PFSK-1 (cell line): ENCODE measurements around the gene IGSF10.

Experiments
- FOXP2 ChIP-seq: optimal IDR thresholded peaks from 2 replicates; pipeline ENCODE3; 2011; ENCODE audit warnings: borderline replicate concordance, control low read depth, inconsistent platforms; ENCODE audit not compliant: insufficient read depth; ENCODE audit errors: extremely low read length, extremely low read depth
- POLR2AphosphoS5 ChIP-seq: IDR thresholded peaks from 2 replicates; pipeline ENCODE4 v1.6.1; 2012; ENCODE audit warnings: low read depth, mild to moderate bottlenecking, control low read depth, low read length, moderate library complexity
- REST ChIP-seq, 2 experiments: IDR thresholded peaks; 2 replicates each; pipeline versions ENCODE4 v1.6.1 to v1.8.0; 2011 to 2012; ENCODE audit warnings: low read depth in 2 of 2, low read length in 2 of 2, control low read depth in 1 of 2, inconsistent platforms in 1 of 2, mild to moderate bottlenecking in 1 of 2, moderate library complexity in 1 of 2; ENCODE audit not compliant: insufficient read depth in 1 of 2
- SIN3A ChIP-seq: IDR thresholded peaks from 2 replicates; pipeline ENCODE4 v1.6.1; 2012; ENCODE audit warnings: mild to moderate bottlenecking, low read length, moderate library complexity, borderline replicate concordance; ENCODE audit not compliant: insufficient read depth
- TAF1 ChIP-seq: IDR thresholded peaks from 2 replicates; pipeline ENCODE4 v1.6.1; 2012; ENCODE audit warnings: low read length, control low read depth, borderline replicate concordance; ENCODE audit not compliant: insufficient read depth

Gene IGSF10

GRCh38 chr3:151445273-151446001, 15.4 kb downstream of the IGSF10 start:
- no peak for TF ChIP-seq TAF1
- no peak for TF ChIP-seq POLR2AphosphoS5
- TF ChIP-seq SIN3A, result no peak
- no peak for TF ChIP-seq REST (IDR thresholded peaks at IDR 0.05; ENCODE audit: insufficient read depth in 1 of 2, low read depth in 2 of 2, low read length in 2 of 2)
- no peak for TF ChIP-seq FOXP2

- TF ChIP-seq REST (IDR thresholded peaks at IDR 0.05; ENCODE audit: insufficient read depth in 1 of 2, low read depth in 2 of 2, low read length in 2 of 2), result peak; percentile 82 to 92
- TF ChIP-seq TAF1, result no peak
These were observed 17.3 kb downstream of the IGSF10 start for GRCh38 chr3:151443583-151443982.

GRCh38 chr3:151440940-151441339, 19.9 kb downstream of the IGSF10 start:
- TF ChIP-seq TAF1, result no peak
- no peak for TF ChIP-seq SIN3A
- TF ChIP-seq POLR2AphosphoS5, result no peak
- no peak for TF ChIP-seq FOXP2
- TF ChIP-seq REST (IDR thresholded peaks at IDR 0.05; ENCODE audit: insufficient read depth in 1 of 2, low read depth in 2 of 2, low read length in 2 of 2), result no peak

- no peak for TF ChIP-seq FOXP2
- TF ChIP-seq POLR2AphosphoS5, result no peak
- no peak for TF ChIP-seq SIN3A
- no peak for TF ChIP-seq REST (IDR thresholded peaks at IDR 0.05; ENCODE audit: insufficient read depth in 1 of 2, low read depth in 2 of 2, low read length in 2 of 2)
- no peak for TF ChIP-seq TAF1
These were observed 21.2 kb downstream of the IGSF10 start for GRCh38 chr3:151439652-151440125.

- TF ChIP-seq REST (IDR thresholded peaks at IDR 0.05; ENCODE audit: insufficient read depth in 1 of 2, low read depth in 2 of 2, low read length in 2 of 2), result no peak
- no peak for TF ChIP-seq TAF1
- no peak for TF ChIP-seq POLR2AphosphoS5
- no peak for TF ChIP-seq FOXP2
- TF ChIP-seq SIN3A, result no peak
These were observed 23.0 kb downstream of the IGSF10 start for GRCh38 chr3:151437906-151438305.
